GM21367 (cell line): Measurements from ENCODE around the gene TPI1.
A peak's percentile ranks its signal among the peaks of the same experiment; 100 is the strongest.

ENCODE experiments used
- ATAC-seq: cut with Tn5 transposase; IDR thresholded peaks from one replicate; pipeline ENCODE4 v1.9.1; 2021; ENCODE audit not compliant: unreplicated experiment

Gene TPI1

DNA sequence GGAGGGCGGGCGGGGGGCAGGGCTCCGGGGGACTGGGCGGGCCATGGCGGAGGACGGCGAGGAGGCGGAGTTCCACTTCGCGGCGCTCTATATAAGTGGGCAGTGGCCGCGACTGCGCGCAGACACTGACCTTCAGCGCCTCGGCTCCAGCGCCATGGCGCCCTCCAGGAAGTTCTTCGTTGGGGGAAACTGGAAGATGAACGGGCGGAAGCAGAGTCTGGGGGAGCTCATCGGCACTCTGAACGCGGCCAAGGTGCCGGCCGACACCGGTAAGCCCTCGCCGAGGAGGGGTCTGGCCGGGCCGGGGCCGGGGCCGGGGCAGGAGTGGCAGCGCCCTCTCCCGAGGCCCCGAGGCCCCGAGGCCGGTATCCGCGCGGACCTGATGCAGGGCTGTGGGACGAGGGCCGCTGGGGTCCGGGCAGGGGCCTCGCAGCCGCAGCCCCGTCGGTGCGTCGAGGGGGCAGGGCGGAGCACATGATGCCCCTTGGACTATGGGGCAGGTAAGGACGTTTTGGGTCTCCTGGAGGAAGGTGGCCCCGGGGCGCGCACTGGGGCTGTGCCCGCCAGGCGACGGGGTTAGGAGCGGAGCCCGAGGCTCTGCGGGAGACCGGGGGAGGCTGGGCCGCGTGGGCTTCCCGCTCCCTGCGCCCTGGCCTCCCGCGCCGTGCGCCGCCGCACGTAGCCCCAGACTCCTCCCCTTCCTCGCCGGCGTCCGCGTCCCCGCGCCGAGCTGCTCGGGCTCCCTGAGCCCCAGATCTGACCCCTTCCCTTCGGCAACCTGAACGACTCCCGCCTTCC, at the start of gene TPI1:
TSS of gene TPI1 (plus strand) at position 119 of the 798 bp plus-strand sequence. CDS start at position 155, 36 bp downstream.
- peak; percentile 30 for ATAC-seq

DNA sequence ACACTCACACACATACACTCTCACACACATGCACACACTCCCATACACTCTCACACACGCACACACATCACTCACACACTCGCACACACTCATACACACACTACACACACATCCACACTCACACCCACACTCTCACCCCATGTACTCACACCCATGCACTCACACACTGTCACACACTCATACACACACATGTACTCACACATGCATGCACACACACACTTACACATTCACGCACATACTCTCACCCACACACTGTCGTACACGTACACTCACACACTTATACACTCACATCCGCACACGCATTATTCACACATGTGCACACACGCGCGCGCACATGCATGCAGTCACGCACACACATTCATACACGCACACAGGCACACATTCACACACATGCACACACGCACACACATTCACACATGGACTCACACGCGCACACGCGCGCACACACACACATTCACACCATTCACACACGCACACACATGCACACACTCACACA, 49.6 kb upstream of the TPI1 start:
- ATAC-seq = no peak

DNA sequence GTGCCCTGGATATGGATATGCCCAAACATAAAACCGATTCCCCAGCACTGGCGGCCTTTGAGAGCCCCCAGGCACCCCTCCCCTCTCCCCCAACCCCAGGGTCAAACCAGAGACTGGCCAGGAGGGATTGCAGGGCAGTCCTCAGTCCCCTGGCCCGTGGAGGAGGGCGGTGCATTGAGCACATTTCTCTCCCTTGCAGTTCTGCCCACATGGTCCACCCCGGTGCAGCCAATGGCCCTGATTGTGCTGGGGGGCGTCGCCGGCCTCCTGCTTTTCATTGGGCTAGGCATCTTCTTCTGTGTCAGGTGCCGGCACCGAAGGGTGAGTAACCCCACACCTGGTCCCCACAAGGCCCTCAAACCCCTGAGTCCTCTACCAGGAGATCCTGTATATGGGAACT, 49.1 kb upstream of the TPI1 start:
- no peak for ATAC-seq

DNA sequence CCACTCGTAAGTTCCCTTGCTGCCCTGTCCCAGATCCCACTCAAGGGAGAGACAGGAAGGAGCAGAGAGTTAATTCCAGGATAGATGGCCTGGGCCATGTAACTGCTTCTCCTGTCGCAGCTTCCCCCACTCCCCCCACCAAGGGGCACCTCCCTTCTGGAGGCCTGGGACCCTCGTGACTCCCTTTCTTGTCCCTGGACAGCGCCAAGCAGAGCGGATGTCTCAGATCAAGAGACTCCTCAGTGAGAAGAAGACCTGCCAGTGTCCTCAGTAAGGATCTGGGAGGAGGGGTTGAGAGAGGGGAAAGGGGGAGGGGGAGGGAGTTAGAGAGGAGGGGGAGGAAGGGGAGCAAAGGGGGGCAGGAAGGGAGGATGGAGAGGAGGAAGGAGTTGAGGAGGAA, 48.7 kb upstream of the TPI1 start:
- ATAC-seq = no peak

DNA sequence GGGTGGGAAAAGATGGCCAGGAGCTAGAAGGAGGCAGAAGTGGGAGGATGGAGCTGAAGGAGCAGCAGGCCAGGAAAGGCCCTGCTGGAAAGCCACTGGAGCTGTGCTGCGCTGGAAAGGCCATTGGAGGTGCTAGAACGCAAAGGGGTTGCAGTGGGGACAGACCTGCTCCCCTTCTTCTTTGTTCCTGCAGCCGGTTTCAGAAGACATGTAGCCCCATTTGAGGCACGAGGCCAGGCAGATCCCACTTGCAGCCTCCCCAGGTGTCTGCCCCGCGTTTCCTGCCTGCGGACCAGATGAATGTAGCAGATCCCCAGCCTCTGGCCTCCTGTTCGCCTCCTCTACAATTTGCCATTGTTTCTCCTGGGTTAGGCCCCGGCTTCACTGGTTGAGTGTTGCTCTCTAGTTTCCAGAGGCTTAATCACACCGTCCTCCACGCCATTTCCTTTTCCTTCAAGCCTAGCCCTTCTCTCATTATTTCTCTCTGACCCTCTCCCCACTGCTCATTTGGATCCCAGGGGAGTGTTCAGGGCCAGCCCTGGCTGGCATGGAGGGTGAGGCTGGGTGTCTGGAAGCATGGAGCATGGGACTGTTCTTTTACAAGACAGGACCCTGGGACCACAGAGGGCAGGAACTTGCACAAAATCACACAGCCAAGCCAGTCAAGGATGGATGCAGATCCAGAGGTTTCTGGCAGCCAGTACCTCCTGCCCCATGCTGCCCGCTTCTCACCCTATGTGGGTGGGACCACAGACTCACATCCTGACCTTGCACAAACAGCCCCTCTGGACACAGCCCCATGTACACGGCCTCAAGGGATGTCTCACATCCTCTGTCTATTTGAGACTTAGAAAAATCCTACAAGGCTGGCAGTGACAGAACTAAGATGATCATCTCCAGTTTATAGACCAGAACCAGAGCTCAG, 48.0 kb upstream of the TPI1 start:
- no peak for ATAC-seq

DNA sequence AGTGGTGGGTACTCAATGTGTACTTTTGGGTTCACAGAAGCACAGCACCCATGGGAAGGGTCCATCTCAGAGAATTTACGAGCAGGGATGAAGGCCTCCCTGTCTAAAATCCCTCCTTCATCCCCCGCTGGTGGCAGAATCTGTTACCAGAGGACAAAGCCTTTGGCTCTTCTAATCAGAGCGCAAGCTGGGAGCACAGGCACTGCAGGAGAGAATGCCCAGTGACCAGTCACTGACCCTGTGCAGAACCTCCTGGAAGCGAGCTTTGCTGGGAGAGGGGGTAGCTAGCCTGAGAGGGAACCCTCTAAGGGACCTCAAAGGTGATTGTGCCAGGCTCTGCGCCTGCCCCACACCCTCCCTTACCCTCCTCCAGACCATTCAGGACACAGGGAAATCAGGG, 47.2 kb upstream of the TPI1 start:
- no peak for ATAC-seq

DNA sequence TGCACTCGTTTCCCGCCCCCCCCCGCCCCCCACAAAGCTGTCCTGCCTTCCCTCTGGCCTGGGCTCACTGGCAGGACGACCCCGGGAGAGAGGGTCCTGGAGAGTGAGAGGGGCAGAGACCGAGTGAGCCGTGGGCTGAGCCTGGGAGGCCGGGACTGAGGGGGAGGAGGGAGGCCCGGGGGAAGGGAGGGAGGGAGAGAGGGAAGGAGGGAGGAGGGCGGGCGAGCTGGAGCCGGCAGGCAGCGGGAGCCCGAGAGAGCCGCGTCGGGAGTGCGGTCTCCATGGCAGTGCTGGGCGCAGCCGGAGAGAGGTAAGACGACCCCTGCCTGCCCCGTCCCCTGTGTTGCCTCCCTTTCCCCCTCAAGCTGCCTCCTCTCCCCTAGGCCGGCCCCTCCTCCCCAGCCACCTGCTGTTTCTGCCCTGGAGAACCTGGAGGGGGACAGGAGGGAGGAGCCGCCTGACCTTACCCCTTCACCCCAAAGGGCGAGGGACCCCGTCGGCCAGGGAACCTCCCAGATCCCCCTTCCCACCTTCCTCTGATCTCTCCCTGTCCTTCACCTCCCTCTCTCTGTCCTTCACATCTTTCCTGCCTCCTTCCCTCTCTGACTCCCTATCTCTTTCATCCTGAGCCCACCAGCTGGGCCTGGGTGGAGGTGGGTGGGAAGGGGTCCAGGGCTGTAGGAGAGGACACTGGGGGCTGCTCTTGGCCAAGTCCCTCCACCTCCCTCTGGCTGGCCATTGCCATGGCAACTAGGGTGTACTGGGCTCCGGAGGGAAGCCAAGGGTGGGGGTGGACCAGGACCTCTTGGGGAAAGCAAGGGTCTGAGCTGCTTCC, 45.5 kb upstream of the TPI1 start, which contains the start of gene GPR162:
TSS of gene GPR162 (plus strand) at position 231 of the 835 bp plus-strand sequence. CDS start 2,078 bp downstream, outside the sequence.
- no peak for ATAC-seq

DNA sequence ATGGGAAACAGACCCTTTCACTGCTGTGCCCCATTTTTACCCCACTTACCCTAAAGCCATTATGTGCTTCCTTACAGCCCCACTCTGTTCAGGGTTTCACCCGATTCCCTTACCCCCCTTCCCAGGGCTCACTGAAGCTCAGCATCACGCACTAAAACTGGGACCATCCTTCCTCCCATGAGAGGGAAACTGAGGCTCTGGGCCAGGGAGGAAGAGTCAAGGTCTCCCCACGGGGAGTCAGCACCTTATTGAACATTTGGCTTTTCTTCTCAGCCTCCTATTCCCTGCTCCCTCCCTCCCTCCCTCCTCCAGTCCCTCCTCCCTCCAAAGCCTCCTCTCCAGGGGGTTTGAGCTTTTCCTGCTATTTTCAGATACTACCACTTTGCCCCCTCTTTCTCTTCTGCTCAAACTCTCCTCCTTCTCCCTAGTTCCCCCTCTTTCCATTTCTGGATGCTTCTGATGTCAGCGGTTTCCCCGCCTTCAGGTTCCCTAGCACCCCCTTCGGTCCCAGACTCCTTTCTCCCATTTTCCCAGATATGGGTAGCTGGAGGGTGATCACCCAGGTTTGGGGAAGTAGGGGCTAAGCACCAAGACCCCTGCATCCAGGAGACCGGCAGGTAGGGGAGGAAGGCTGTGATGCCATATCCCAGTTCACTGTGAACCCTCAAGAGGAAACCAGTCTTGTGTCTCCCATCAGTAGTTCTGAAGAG, 44.8 kb upstream of the TPI1 start:
- ATAC-seq = no peak

DNA sequence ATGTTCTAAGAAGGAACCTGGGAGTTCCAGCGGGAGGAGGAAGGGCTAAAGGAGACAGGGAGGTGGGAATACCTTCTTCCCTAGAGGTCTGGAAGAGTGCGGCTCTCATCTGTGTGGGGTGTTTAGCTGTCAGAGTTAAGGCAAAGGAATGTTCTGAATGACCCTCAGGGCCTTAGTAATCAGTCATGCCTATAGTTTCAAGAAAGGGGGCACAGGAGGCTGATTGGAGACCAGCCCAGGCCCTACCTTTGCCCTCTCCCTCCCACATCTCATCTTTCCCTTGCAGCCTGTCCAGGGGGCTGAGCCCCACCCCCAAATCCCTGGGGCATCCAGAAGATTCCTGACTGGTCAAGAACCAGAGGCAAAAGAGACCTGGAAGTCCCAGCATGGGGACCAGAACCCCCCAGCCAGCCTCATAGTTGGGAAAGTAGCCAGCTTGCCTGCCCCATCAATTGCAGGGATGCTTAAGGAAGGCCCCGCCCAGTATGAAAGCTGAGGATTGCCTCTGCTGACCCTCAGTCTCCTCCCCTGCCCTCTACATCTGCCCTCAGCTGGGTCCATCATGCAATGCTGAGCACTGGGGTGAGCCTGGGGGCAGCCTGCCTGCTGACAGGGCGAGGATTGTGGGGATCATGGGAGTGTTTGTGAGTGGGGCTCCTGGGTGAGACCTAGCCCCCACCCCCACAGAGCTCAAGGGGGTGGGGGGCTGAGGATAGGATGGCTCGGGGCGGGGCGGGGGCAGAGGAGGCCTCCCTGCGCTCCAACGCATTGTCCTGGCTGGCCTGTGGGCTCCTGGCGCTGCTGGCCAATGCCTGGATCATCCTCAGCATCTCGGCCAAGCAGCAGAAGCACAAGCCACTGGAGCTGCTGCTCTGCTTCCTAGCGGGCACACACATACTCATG, 43.9 kb upstream of the TPI1 start:
- no peak for ATAC-seq

DNA sequence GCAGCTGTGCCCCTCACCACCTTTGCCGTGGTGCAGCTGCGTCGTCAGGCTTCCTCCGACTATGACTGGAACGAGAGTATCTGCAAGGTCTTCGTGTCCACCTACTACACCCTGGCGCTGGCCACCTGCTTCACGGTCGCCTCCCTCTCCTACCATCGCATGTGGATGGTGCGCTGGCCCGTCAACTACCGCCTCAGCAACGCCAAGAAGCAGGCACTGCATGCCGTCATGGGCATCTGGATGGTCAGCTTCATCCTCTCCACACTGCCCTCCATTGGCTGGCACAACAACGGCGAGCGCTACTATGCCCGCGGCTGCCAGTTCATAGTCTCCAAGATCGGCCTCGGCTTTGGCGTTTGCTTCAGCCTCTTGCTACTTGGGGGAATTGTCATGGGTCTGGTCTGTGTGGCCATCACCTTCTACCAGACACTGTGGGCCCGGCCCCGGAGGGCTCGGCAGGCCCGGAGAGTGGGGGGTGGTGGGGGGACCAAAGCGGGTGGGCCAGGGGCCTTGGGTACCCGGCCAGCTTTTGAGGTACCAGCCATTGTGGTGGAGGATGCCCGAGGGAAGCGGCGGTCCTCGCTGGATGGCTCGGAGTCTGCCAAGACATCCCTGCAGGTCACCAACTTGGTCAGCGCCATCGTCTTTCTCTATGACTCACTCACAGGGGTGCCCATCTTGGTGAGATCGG, 43.1 kb upstream of the TPI1 start:
- ATAC-seq = no peak

DNA sequence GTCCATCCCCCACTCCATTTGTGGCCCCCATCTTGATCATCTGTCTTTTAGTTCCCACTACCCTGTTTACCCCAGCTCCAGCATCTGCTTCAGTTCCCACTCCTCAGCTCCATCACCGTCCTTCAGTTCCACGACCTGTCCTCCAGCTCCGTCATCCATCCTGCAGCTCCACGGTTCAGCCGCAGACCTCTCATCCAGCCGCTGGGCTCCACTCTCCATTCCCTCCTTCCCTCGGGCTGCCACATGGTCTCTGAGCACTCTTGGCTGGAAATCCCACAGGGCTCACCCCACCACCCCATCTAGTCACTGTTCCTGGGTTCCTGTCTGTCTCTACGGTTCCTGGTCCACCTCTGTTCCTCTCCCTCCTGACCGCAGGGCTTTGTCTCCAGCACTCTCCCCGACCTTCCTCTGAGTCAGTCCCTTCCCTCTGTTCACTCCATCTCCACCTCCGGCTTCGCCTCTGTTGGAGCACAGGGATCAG, 42.4 kb upstream of the TPI1 start:
- no peak for ATAC-seq

DNA sequence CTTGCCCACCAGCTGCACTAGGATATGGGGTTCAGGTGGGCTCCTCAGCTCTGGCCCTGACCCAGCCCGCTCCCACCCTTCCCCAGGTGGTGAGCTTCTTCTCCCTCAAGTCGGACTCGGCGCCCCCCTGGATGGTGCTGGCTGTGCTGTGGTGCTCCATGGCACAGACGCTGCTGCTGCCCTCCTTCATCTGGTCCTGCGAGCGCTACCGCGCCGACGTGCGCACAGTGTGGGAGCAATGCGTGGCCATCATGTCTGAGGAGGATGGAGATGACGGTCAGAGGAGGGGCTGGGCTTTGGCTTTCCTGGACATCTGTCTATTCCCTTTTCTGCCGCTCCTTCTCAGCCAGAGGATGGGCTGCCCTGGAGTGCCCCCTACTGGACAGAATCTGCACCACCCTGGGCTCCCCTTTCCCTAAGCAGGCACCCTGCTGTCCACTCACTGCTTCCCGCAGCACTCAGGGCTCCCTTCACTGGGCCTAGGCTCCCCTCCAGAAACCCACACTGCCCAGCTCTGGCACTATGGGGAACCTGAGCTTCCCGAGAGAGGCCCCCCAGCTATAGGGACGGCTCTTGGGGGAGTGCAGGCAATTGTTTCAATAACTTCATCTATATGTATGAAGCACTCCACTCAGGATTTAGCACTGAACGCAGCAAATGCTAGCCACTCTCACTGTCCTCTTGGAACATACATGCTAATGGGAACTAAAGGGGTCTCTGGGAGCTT, 41.8 kb upstream of the TPI1 start:
- no peak for ATAC-seq

DNA sequence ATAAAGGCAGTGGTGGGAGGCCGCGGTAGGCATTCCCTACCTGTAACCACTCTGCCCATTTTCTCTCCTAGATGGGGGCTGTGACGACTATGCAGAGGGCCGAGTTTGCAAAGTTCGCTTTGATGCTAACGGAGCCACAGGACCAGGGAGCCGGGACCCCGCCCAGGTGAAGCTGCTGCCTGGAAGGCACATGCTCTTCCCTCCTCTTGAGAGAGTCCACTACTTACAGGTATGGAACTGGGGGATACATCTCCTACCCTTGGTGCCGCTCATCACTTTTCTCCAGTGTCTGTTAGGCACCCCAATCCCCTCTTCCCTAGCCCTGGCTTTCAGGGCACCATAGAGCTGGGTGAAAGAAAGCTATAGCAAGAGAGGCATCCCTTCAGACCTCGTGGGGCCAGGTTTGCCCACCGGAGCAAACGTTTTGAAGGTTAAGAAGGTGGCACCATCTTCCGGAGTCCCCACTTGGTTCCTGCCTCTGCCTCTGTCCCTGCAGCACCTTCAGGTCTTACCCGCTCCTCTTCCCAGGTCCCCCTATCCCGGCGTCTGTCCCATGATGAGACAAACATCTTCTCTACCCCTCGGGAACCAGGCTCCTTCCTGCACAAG, 41.1 kb upstream of the TPI1 start:
- ATAC-seq = no peak

DNA sequence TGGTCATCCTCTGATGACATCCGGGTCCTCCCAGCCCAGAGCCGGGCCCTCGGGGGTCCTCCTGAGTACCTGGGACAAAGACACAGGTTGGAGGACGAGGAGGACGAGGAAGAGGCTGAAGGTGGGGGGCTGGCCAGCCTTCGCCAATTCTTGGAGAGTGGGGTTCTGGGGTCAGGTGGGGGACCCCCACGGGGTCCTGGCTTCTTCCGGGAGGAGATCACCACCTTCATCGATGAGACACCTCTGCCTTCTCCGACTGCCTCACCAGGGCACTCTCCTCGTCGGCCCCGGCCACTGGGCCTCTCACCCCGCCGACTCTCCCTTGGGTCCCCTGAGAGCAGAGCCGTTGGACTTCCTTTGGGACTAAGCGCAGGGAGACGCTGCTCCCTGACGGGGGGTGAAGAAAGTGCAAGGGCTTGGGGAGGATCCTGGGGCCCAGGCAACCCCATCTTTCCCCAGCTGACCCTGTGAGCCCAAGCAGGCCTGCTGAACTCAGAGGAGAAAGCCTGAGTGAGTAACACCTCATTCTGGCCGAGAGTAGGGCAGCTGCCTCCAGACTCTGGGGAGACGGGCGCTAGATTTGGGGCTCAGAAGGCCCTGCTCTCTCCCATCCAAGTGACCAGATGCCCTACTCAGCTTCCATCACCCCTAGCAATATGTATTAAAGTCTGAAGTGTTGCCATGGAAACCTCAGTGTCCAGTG, 40.4 kb upstream of the TPI1 start:
- no peak for ATAC-seq

DNA sequence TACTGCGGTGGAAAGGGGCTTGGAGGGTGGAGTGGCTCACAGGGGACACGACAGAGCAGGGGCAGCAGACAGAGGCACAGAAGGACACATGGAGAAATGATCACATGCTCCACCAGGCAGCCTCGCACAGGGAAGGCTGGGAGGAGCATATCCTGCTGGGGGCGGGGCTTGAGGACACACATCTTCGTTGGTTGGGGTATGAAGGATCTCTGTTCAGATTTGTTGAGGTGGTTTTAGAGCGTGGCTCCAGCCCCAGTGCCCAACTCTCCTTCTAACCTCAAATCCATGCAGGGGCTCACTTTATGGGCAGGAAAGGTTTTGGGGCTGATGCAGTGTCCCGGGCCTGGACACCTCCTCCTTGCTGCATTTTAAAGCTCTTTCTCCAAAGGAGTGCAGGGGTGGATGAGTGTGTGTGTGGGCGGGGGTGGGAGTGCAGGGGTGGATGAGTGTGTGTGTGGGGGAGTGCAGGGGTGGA, 39.9 kb upstream of the TPI1 start:
- ATAC-seq = no peak

DNA sequence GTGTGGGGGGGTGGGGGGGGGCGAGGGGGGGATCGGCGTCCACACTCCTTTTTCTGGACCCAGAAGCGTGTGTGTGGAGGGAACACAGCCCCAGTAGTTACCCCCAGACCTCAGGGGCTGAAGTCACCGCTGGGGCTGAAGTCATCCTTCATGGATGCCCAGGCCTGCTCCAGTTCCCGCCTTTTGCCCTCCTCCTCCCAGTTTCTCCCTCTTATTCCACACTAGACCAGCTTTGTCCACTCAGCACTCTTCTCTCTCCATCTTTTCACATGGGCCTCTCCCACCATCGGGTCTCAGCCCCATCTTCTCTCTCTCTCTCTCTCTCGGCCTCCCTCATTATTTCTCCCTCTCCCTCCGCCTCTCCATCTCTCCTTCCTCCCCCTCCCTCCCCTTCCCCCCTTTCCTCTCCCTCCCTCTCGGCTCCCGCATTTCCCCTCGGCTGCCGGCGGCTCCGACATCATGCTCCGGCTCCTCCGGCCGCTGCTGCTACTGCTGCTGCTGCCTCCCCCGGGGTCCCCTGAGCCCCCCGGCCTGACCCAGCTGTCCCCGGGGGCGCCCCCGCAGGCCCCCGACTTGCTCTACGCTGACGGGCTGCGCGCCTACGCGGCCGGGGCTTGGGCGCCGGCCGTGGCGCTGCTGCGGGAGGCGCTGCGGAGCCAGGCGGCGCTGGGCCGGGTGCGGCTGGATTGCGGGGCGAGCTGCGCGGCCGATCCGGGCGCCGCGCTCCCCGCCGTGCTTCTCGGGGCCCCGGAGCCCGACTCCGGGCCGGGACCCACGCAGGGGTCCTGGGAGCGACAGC, 39.1 kb upstream of the TPI1 start, which contains the start of gene P3H3:
TSS of gene P3H3 (plus strand) at position 426 of the 799 bp plus-strand sequence. CDS start at position 460, 34 bp downstream.
- ATAC-seq = no peak
